AG04449 (cell line): ENCODE measurements around the gene LCP2.

Experiments used
- CTCF ChIA-PET: fragments of 350-600 bp; formaldehyde crosslinking; extraction: SDS; loops from one replicate; lab custom pipeline; 2021; ENCODE audit warnings: antibody characterized with exemption; lab: Yijun Ruan, JAX
- POLR2A ChIA-PET: fragments of 400-600, 350-600 bp; formaldehyde crosslinking; extraction: SDS; loops from one replicate; lab custom pipeline; 2020; ENCODE audit warnings: antibody characterized with exemption, inconsistent platforms; lab: Yijun Ruan, JAX
- DNase-seq: peaks from one replicate; pipeline ENCODE4 v3.0.0-alpha.2; 2010; ENCODE audit warnings: low read depth, low spot score
- H3K4me3 ChIP-seq: 2 replicates; pipeline ENCODE4 v1.5.1; 2011; ENCODE audit warnings: low read depth, mild to moderate bottlenecking, control low read depth, low read length
- CTCF ChIP-seq: IDR thresholded peaks from one replicate; pipeline ENCODE4 v1.5.1; 2011; ENCODE audit warnings: mild to moderate bottlenecking, moderate library complexity, low read length, control low read depth, inconsistent platforms; ENCODE audit not compliant: insufficient read depth; ENCODE audit errors: missing control alignments

Gene LCP2

GRCh38 chr5:170339780-170340167 is 42.2 kb upstream of the LCP2 start:
- no peak for DNase-seq
- no peak overlapping the region for H3K4me3 ChIP-seq
- CTCF ChIA-PET, result interaction anchor here (0.9 kb wide), 1 partner anchor 73 kb away, joined by 3 read pairs; no protein-coding TSS in a partner anchor
- no peak for TF ChIP-seq CTCF
- POLR2A ChIA-PET, result no interaction called here

GRCh38 chr5:170338933-170339779 is 41.6 kb upstream of the LCP2 start:
- no peak for TF ChIP-seq CTCF
- no peak overlapping the region for H3K4me3 ChIP-seq
- ChIA-PET CTCF (interaction anchor here (0.9 kb wide), 1 partner anchor 72 kb away, joined by 3 read pairs; no protein-coding TSS in a partner anchor), POLR2A (no interaction called here)
- DNase-seq, result no peak

- CTCF ChIA-PET, result no interaction called here
- no peak overlapping the region for H3K4me3 ChIP-seq
- no peak for DNase-seq
- POLR2A ChIA-PET, result no interaction called here
- TF ChIP-seq CTCF, result no peak
These were observed 40.7 kb upstream of the LCP2 start for GRCh38 chr5:170338291-170338690.

- no peak for TF ChIP-seq CTCF
- POLR2A ChIA-PET, result no interaction called here
- CTCF ChIA-PET, result no interaction called here
- no peak overlapping the region for H3K4me3 ChIP-seq
- DNase-seq, result no peak
These were observed 39.6 kb upstream of the LCP2 start for GRCh38 chr5:170337045-170337733.

GRCh38 chr5:170336065-170336464 is 38.5 kb upstream of the LCP2 start:
- no peak for TF ChIP-seq CTCF
- ChIA-PET CTCF (no interaction called here), POLR2A (no interaction called here)
- no peak overlapping the region for H3K4me3 ChIP-seq
- DNase-seq, result no peak

GRCh38 chr5:170334626-170335025 is 37.0 kb upstream of the LCP2 start:
- POLR2A ChIA-PET, result no interaction called here
- CTCF ChIA-PET, result no interaction called here
- DNase-seq, result no peak
- H3K4me3 ChIP-seq, result no peak overlapping the region
- no peak for TF ChIP-seq CTCF
